Right lobe of liver (tissue), 6 donors: ENCODE results near the gene NCS1. TPM values are rescaled to one million over a fixed set of nuclear protein-coding genes. Genes with fewer than 3 reads are reported as not detected.

Experiments used
- ATAC-seq, 4 donors: fragments of 200-7000 bp; cut with Tn5 transposase; one replicate each; pipeline ENCODE4 v1.9.1; 2020; ENCODE audit warnings: mild to moderate bottlenecking in 4 of 4, moderate library complexity in 4 of 4
- DNase-seq, 3 donors: peaks; one replicate each; pipeline ENCODE4 v3.0.0-alpha.2; 2020
- H3K27ac ChIP-seq, 3 donors: fragments of 200-600 bp; one replicate each; pipeline ENCODE4 v1.8.0; 2022
- H3K27me3 ChIP-seq, 2 donors: fragments of 200-600 bp; one replicate each; pipeline ENCODE4 v1.8.0; 2022
- H3K36me3 ChIP-seq, 4 donors: fragments of 200-600 bp; sonication (generic) in 1 of 4; one replicate each; pipeline versions ENCODE4 v1.5.1 to v1.8.0; 2017 to 2022; ENCODE audit warnings: control low read depth in 1 of 4
- H3K4me1 ChIP-seq, 4 donors: fragments of 200-600 bp; sonication (generic) in 1 of 4; one replicate each; pipeline versions ENCODE4 v1.5.1 to v1.8.0; 2017 to 2022; ENCODE audit warnings: control low read depth in 1 of 4
- H3K4me3 ChIP-seq, 3 donors: fragments of 200-600 bp; one replicate each; pipeline ENCODE4 v1.8.0; 2022
- H3K9me3 ChIP-seq, 4 donors: fragments of 200-600 bp; sonication (generic) in 1 of 4; one replicate each; pipeline versions ENCODE4 v1.5.1 to v1.8.0; 2017 to 2022; ENCODE audit warnings: control low read depth in 1 of 4
- POLR2A ChIP-seq: fragments of 450-650 bp; IDR thresholded peaks from one replicate; pipeline ENCODE4 v1.6.1; 2017; ENCODE audit warnings: antibody characterized with exemption, mild to moderate bottlenecking
- WGBS: methylation state at CpG from one replicate; pipeline ENCODE4 v1.1.6; 2018; ENCODE audit warnings: low coverage, low lambda C conversion rate; ENCODE audit not compliant: insufficient coverage; ENCODE audit errors: missing lambda C conversion rate; 5-methylcytosine and 5-hydroxymethylcytosine counted together
- intact Hi-C, 2 donors: fragments of 100-400 bp; cut with DNase I; formaldehyde crosslinking; loops; one replicate each; pipeline versions ENCODE4 v1.11.2 to v1.14.1; 2022
- total RNA-seq, 6 experiments: library from RNA; depleted of rRNA in 2 of 6; stranded (reverse); fragments of >200 nt in 2 of 6; fragmentation: NEBNext Ultra II Directional in 3 of 6; extraction: Animal tissue kit (Norgen Biotek cat#: 25700) in 3 of 6; gene quantifications; one replicate each; pipeline versions ENCODE4 v1.1.0 to v1.2.4, GENCODE V29; 2016 to 2023
- TF ChIP-seq, protein P1 (sequence below), 4 donors: fragments of 200-600 bp in 3 of 4; fragments of 450-650 bp in 1 of 4; IDR thresholded peaks; one replicate each; pipeline versions ENCODE4 v1.5.1 to v1.8.0; 2016 to 2022; ENCODE audit warnings: antibody characterized with exemption in 4 of 4, mild to moderate bottlenecking in 2 of 4
- donor health status: DM: no; HTN: yes; CAD: no.
- donor health status: DM: no; HTN: no; CAD: no.
- donor health status: DM: no; HTN: no; CAD: no.
- donor health status: DM: no; HTN: yes; CAD: no.
- donor health status: DM: no; HTN: yes; CAD: no.

NCS1 gene
- total RNA-seq, 6 experiments from 2014 or later, result 1.6 to 3.3 (median 2.8) TPM

DNA sequence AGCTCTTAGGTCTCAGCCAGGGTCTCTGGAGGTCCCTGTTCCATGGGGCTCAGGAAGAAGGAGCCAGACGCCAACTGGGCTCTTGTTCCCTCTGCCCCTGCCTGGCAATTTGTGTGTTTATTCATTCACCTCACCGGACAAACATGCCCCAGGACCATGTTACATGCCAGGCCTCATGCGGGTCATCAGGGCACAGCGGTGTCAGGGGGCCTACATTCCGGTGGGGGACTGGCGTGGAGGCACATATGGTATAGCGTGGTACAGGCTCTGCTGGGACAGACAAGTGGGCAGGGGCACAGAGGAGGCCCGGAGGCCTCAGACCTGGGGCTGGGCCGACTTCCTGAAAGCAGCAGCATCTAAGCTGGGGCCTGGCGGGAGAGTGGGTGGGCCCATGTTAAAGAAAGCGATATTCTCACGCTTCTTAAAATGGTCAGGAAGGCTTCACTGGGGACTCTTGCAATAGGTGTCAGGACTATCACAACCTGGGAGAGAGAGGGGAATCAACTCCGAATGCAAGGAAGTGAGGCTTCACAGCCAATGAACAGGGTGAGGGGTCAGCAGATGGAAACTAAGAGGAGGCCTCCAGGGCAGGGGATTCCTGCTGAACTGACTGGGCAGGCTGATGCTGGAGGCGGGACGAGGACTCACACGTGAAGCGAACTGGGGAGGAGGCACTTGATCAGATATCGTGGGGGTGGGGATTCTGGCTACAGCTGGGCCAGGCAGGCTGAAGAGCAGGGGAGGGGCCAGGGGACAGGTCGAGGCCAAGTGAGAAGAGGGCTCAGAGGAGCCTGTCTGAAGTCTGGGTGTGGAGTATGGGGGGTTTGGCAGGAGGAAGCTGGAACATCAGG, 41.9 kb downstream of the NCS1 start:
- no peaks in the 10 kb centered on the region for H3K9me3 ChIP-seq
- no peaks in the 10 kb centered on the region for H3K36me3 ChIP-seq
- no peak for TF ChIP-seq POLR2A
- TF ChIP-seq, protein P1, sequence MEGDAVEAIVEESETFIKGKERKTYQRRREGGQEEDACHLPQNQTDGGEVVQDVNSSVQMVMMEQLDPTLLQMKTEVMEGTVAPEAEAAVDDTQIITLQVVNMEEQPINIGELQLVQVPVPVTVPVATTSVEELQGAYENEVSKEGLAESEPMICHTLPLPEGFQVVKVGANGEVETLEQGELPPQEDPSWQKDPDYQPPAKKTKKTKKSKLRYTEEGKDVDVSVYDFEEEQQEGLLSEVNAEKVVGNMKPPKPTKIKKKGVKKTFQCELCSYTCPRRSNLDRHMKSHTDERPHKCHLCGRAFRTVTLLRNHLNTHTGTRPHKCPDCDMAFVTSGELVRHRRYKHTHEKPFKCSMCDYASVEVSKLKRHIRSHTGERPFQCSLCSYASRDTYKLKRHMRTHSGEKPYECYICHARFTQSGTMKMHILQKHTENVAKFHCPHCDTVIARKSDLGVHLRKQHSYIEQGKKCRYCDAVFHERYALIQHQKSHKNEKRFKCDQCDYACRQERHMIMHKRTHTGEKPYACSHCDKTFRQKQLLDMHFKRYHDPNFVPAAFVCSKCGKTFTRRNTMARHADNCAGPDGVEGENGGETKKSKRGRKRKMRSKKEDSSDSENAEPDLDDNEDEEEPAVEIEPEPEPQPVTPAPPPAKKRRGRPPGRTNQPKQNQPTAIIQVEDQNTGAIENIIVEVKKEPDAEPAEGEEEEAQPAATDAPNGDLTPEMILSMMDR (IDR thresholded peaks at IDR 0.05), result no peak
- H3K27ac ChIP-seq, result no peak overlapping the region
- no peak overlapping the region for H3K4me3 ChIP-seq
- intact Hi-C loops, result no loop called here
- 85% methylated on average over 13 of the region's 19 CpGs for WGBS
- no peak for ATAC-seq
- no peaks in the 10 kb centered on the region for H3K4me1 ChIP-seq
- no peak for DNase-seq
- H3K27me3 ChIP-seq, result no peaks in the 10 kb centered on the region

DNA sequence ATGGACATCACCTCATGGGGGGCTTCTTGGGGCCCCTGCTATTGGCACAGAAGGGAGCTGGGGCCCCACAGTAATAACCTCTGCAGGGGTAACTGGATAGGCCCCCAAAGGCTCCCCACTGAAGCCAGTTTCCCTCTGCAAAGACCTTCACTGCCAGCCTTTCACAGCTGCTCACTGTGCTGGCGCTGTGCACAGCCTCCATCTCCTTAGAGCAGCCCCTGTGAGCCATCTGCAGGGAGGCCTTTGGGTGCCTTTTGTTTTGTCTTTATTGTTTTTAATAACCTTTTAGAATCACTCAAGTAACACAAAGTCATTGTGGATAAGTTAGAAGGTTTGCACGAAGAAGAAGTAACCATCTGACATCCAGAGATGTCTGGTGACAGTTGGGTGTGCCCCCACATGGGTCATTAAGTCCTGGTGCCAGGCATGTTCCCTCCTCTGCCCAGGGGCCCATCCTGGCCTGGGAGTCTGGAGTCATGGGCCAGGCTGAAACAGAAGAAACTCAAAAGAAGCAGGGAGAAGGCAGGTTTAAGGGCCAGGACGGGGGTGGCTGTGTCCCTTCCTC, 42.7 kb downstream of the NCS1 start:
- Histone ChIP-seq H3K9me3 (no peaks in the 10 kb centered on the region), H3K4me3 (no peak overlapping the region), H3K27me3 (no peaks in the 10 kb centered on the region), H3K4me1 (no peaks in the 10 kb centered on the region), H3K36me3 (no peaks in the 10 kb centered on the region), H3K27ac (no peak overlapping the region)
- no peak for TF ChIP-seq POLR2A
- TF ChIP-seq, protein P1 (IDR thresholded peaks at IDR 0.05), result no peak
- intact Hi-C loops, result no loop called here
- no peak for ATAC-seq
- DNase-seq, result no peak
- 100% methylated on average over 1 of the region's 3 CpGs for WGBS

DNA sequence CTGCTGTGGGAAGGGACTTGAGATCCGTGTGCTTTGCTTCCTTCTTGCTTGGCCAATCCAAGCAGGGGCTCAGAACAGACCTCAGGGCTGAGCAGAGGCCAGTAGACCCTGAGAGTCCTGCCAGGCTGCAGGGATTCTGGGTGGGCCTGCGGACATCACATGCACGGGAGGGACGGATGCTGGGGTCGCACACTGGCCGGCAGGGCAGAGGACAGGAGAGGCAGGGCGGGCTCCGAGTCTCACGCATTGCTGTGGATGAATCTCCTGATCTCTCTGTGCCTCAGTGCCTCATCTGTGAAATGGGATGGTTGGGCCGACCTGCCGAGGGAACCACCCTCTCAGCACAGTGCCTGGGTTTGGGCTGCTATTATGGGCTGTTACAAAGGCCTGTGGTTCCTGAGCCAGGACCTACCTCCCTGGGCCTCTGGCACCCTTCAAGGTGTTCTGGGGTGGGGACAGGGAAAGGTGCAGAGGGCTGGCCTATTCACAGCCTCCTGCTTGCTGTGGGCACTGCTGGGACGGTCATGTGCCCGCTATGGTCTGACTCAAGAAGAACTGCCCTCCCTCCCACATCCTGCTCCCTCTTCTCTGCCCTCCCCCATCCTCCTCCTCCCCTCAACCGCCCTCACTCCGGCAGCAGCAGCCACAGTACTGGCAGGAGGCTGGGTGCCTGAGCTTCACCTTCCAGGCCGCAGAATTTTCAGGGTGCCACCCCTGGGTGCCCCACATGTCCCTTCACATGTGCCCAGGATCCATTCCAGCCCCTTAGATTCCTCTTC, 43.3 kb downstream of the NCS1 start:
- no peak for ATAC-seq
- no CpG with 5 or more reads among the region's 16 CpGs for WGBS
- intact Hi-C loops, result no loop called here
- Histone ChIP-seq H3K9me3 (no peaks in the 10 kb centered on the region), H3K36me3 (no peaks in the 10 kb centered on the region), H3K27me3 (no peaks in the 10 kb centered on the region), H3K4me3 (no peak overlapping the region), H3K4me1 (no peaks in the 10 kb centered on the region), H3K27ac (no peak overlapping the region)
- TF ChIP-seq, protein P1 (IDR thresholded peaks at IDR 0.05), result no peak
- TF ChIP-seq POLR2A, result no peak
- no peak for DNase-seq

DNA sequence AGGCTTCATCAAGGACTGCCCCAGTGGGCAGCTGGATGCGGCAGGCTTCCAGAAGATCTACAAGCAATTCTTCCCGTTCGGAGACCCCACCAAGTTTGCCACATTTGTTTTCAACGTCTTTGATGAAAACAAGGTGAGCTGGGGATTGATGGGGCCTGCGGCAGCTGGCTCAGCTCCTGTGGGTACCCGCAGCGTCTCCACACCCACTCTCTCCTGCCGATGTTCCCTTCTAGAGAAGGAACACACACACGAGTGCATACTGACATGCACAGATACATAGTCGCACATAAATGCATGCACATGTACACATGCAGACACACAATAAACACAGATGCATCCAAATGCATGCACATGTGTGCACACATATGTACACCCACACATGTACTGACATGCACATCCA, 45.6 kb downstream of the NCS1 start:
- intact Hi-C loops, result no loop called here
- H3K27me3 ChIP-seq, result no peaks in the 10 kb centered on the region
- no peak for TF ChIP-seq POLR2A
- TF ChIP-seq, protein P1 (IDR thresholded peaks at IDR 0.05), result no peak
- no peak overlapping the region for H3K4me3 ChIP-seq
- H3K4me1 ChIP-seq, result no peaks in the 10 kb centered on the region
- DNase-seq (no peak), ATAC-seq (no peak)
- H3K36me3 ChIP-seq, result no peaks in the 10 kb centered on the region
- H3K9me3 ChIP-seq, result no peaks in the 10 kb centered on the region
- 89% methylated on average over 6 of the region's 10 CpGs for WGBS
- H3K27ac ChIP-seq, result no peak overlapping the region
